Measurements from ENCODE around the gene RNF133.

- TF ChIP-seq EZH2 (IDR thresholded peaks at IDR 0.05; ENCODE audit: borderline replicate concordance, insufficient read depth, low read depth, low read length, poor library complexity, severe bottlenecking) = no peak
- no peak for TF ChIP-seq CTCF (IDR thresholded peaks at IDR 0.05)
These were observed 4.1 kb upstream of the RNF133 start, which contains the start of gene RNF148 for GRCh38 chr7:122702872-122703510.

All from B cell (primary cell).